HCT116 (cell line): ENCODE results near the gene RPL31. TPM values are rescaled to one million over a fixed set of nuclear protein-coding genes. Genes with fewer than 3 reads are reported as not detected.

ENCODE experiments used
- ATAC-seq: fragments of 200-7000 bp; cut with Tn5 transposase; 2 replicates; pipeline ENCODE4 v1.9.1; 2020; ENCODE audit warnings: mild to moderate bottlenecking, moderate library complexity
- BruUV-seq: library from RNA; stranded (reverse); fragments of 400-500 nt; replicated peaks from 2 replicates; lab custom pipeline; 2021; lab: Mats Ljungman, UMichigan
- CTCF ChIA-PET: fragments of 300-600 bp; sonication (Branson Sonifier 250); formaldehyde crosslinking; loops from one replicate; lab custom pipeline; 2021; ENCODE audit warnings: antibody characterized with exemption; lab: Charles Lee
- POLR2A ChIA-PET: fragments of 300-600, 350-600 bp; sonication (Branson Sonifier 250); formaldehyde crosslinking; loops from one replicate; lab custom pipeline; 2021; ENCODE audit warnings: antibody characterized with exemption; lab: Charles Lee
- RAD21 ChIA-PET, 2 experiments: fragments of 300-600 bp; sonication (Branson Sonifier 250); formaldehyde crosslinking; loops; one replicate each; lab custom pipeline; 2023; ENCODE audit warnings: low total read pairs in 2 of 2; ENCODE audit not compliant: uncharacterized antibody in 2 of 2, unreplicated experiment in 2 of 2, low non-redundant PET in 1 of 2; lab: Charles Lee
- DNase-seq: peaks from one replicate; pipeline ENCODE4 v3.0.0-alpha.2; 2010; ENCODE audit warnings: low read depth, low spot score
- H2AFZ ChIP-seq: fragments of 200-600 bp; shearing (Covaris generic), sonication (generic); 2 replicates; pipeline ENCODE4 v1.6.1; 2017; ENCODE audit warnings: low read depth, mixed run types, mixed read lengths, antibody characterized with exemption, low read length; ENCODE audit not compliant: poor library complexity, severe bottlenecking
- H3K27ac ChIP-seq: 2 replicates; pipeline ENCODE4 v1.5.1; 2012; ENCODE audit warnings: low read depth, low read length
- H3K27me3 ChIP-seq: fragments of 200-600 bp; sonication (generic); 2 replicates; pipeline ENCODE4 v1.6.1; 2016; ENCODE audit warnings: mixed run types, low read length, mixed read lengths; ENCODE audit not compliant: insufficient read depth
- H3K36me3 ChIP-seq, 2 experiments: fragments of 200-500 bp in 1 of 2; fragments of 200-600 bp in 1 of 2; sonication (Bioruptor generic) in 1 of 2; sonication (generic) in 1 of 2; 2 replicates each; pipeline versions ENCODE4 v1.5.1 to v1.6.1; 2014 to 2016; ENCODE audit warnings: low read length in 2 of 2, inconsistent platforms in 1 of 2, mixed read lengths in 1 of 2, mixed run types in 1 of 2; ENCODE audit not compliant: insufficient read depth in 2 of 2, control insufficient read depth in 1 of 2
- H3K4me1 ChIP-seq, 2 experiments: fragments of 200-600 bp in 1 of 2; sonication (generic) in 1 of 2; 2 replicates each; pipeline versions ENCODE4 v1.5.1 to v1.6.1; 2012 to 2017; ENCODE audit warnings: low read length in 2 of 2, inconsistent platforms in 1 of 2, mild to moderate bottlenecking in 1 of 2, mixed read lengths in 1 of 2, mixed run types in 1 of 2, moderate library complexity in 1 of 2; ENCODE audit not compliant: insufficient read depth in 2 of 2, control insufficient read depth in 1 of 2
- H3K4me2 ChIP-seq: fragments of 200-600 bp; sonication (generic); 2 replicates; pipeline ENCODE4 v1.6.1; 2017; ENCODE audit warnings: mixed run types, low read length, mixed read lengths
- H3K4me3 ChIP-seq, 2 experiments: fragments of 200-600 bp in 1 of 2; sonication (generic) in 1 of 2; replicated peaks in 1 of 2; 2 replicates each; pipeline ENCODE4 v1.5.1; 2011 to 2016; ENCODE audit warnings: low read length in 2 of 2, control low read depth in 1 of 2, low read depth in 1 of 2, mild to moderate bottlenecking in 1 of 2, mixed read lengths in 1 of 2, mixed run types in 1 of 2
- H3K79me2 ChIP-seq: fragments of 200-600 bp; sonication (generic); 2 replicates; pipeline ENCODE4 v1.6.1; 2017; ENCODE audit warnings: mild to moderate bottlenecking, mixed run types, low read length, moderate library complexity, mixed read lengths; ENCODE audit not compliant: insufficient read depth
- H3K9ac ChIP-seq: fragments of 200-600 bp; sonication (generic); 2 replicates; pipeline ENCODE4 v1.6.1; 2016; ENCODE audit warnings: low read length, mixed read lengths
- H3K9me2 ChIP-seq: fragments of 200-600 bp; sonication (generic), shearing (Covaris generic); 2 replicates; pipeline ENCODE4 v1.6.1; 2017; ENCODE audit warnings: mixed run types, mild to moderate bottlenecking, moderate library complexity; ENCODE audit not compliant: insufficient read depth
- H3K9me3 ChIP-seq, 2 experiments: fragments of 200-500 bp in 1 of 2; fragments of 200-600 bp in 1 of 2; sonication (Bioruptor generic) in 1 of 2; sonication (generic) in 1 of 2; 2 replicates each; pipeline ENCODE4 v1.6.1; 2014 to 2017; ENCODE audit warnings: low read length in 2 of 2, mixed read lengths in 2 of 2, inconsistent platforms in 1 of 2, low read depth in 1 of 2, mild to moderate bottlenecking in 1 of 2, mixed run types in 1 of 2, moderate library complexity in 1 of 2; ENCODE audit not compliant: control insufficient read depth in 1 of 2, insufficient read depth in 1 of 2
- H4K20me1 ChIP-seq: fragments of 200-600 bp; sonication (generic), shearing (Covaris generic); 2 replicates; pipeline ENCODE4 v1.6.1; 2017; ENCODE audit warnings: mixed run types, mild to moderate bottlenecking, moderate library complexity; ENCODE audit not compliant: insufficient read depth
- CBX3 ChIP-seq: IDR thresholded peaks from 2 replicates; pipeline ENCODE4 v1.6.1; 2012; ENCODE audit warnings: low read depth
- EGR1 ChIP-seq: IDR thresholded peaks from 2 replicates; pipeline ENCODE4 v1.6.1; 2012; ENCODE audit warnings: low read depth
- ELF1 ChIP-seq: IDR thresholded peaks from 2 replicates; pipeline ENCODE4 v1.6.1; 2012; ENCODE audit warnings: low read depth, borderline replicate concordance
- FOSL1 ChIP-seq: IDR thresholded peaks from 2 replicates; pipeline ENCODE4 v1.6.1; 2012; ENCODE audit warnings: low read depth
- POLR2AphosphoS5 ChIP-seq: IDR thresholded peaks from 2 replicates; pipeline ENCODE4 v1.6.1; 2011; ENCODE audit warnings: mild to moderate bottlenecking, low read depth, low read length, moderate library complexity
- RAD21 ChIP-seq: IDR thresholded peaks from 2 replicates; pipeline ENCODE4 v1.6.1; 2012; ENCODE audit warnings: low read depth, mild to moderate bottlenecking
- TCF7L2 ChIP-seq: IDR thresholded peaks from 2 replicates; pipeline ENCODE4 v1.7.0; 2011; ENCODE audit warnings: borderline replicate concordance, inconsistent platforms; ENCODE audit not compliant: insufficient read depth, insufficient read length; ENCODE audit errors: extremely low read depth
- YY1 ChIP-seq: IDR thresholded peaks from 2 replicates; pipeline ENCODE4 v1.6.1; 2011; ENCODE audit warnings: low read length, low read depth, moderate library complexity, mild to moderate bottlenecking; ENCODE audit not compliant: insufficient replicate concordance; ENCODE audit errors: extremely low read depth
- ZFX ChIP-seq: fragments of 450-650 bp; IDR thresholded peaks from 2 replicates; pipeline ENCODE4 v1.6.1; 2017
- intact Hi-C: fragments of 100-400 bp; cut with micrococcal nuclease; formaldehyde crosslinking; loops from 2 replicates; pipeline ENCODE4 v1.10.0; 2022
- total RNA-seq: library from RNA; stranded (reverse); gene quantifications from one replicate; pipeline ENCODE4 v1.2.1, GENCODE V29; 2021; ENCODE audit not compliant: unreplicated experiment
- TF ChIP-seq, protein P1 (sequence below): IDR thresholded peaks from 2 replicates; pipeline ENCODE4 v1.6.1; 2011; ENCODE audit warnings: mild to moderate bottlenecking, low read length, moderate library complexity; ENCODE audit not compliant: insufficient replicate concordance; ENCODE audit errors: extremely low read depth
- TF ChIP-seq, protein P2 (sequence below): IDR thresholded peaks from 2 replicates; pipeline ENCODE4 v1.6.1; 2012; ENCODE audit warnings: low read depth

Gene RPL31
- total RNA-seq, 1 experiment from 2014 or later: 1,340 TPM

DNA sequence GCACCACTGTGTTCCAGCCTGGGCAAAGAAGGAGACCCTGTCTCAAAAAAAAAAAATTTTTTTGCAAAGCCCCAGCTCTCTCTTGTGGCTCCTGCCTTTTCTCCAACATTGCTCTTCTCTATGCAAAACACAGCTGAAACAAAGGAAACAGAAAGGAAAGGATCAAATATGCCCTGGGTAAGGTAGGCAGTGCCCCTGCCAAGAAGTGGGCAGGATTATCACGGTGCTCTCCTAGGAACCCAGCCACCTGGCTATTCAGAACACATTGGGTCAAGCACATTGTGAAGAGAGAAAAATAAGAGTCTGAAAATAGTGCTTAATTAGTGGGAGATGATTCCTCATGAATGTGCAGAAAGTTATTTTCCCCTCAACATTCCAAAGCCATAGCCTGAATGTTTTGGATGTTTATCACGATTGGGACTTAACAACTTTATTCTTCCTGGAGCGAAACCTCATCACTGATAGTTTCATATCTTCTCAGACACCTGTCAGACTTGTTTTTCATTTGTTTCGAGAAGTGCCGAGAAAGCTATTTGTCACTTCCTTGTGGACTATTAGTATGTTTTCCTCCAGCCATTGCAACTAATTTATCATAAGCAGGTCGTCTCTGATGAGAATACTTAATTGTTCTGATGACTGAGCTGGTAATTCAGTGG, 42.7 kb upstream of the RPL31 start:
- H4K20me1 ChIP-seq: no peaks in the 10 kb centered on the region
- no peaks in the 10 kb centered on the region for H3K27me3 ChIP-seq
- ATAC-seq: no peak
- H2AFZ ChIP-seq: no peak overlapping the region
- intact Hi-C loops: no loop called here
- H3K9me3 ChIP-seq: no peaks in the 10 kb centered on the region
- ChIA-PET CTCF (no interaction called here), POLR2A (no interaction called here), RAD21 (no interaction called here)
- no peak overlapping the region for H3K4me2 ChIP-seq
- no peak for DNase-seq
- BruUV-seq: no TSS peak
- no peak overlapping the region for H3K4me3 ChIP-seq
- TF ChIP-seq RAD21 (no peak), TCF7L2 (no peak), ZFX (no peak), POLR2AphosphoS5 (no peak), YY1 (no peak), FOSL1 (no peak), CBX3 (no peak), EGR1 (no peak), ELF1 (no peak)
- TF ChIP-seq, protein P1, sequence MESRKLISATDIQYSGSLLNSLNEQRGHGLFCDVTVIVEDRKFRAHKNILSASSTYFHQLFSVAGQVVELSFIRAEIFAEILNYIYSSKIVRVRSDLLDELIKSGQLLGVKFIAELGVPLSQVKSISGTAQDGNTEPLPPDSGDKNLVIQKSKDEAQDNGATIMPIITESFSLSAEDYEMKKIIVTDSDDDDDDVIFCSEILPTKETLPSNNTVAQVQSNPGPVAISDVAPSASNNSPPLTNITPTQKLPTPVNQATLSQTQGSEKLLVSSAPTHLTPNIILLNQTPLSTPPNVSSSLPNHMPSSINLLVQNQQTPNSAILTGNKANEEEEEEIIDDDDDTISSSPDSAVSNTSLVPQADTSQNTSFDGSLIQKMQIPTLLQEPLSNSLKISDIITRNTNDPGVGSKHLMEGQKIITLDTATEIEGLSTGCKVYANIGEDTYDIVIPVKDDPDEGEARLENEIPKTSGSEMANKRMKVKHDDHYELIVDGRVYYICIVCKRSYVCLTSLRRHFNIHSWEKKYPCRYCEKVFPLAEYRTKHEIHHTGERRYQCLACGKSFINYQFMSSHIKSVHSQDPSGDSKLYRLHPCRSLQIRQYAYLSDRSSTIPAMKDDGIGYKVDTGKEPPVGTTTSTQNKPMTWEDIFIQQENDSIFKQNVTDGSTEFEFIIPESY: no peak
- TF ChIP-seq, protein P2, sequence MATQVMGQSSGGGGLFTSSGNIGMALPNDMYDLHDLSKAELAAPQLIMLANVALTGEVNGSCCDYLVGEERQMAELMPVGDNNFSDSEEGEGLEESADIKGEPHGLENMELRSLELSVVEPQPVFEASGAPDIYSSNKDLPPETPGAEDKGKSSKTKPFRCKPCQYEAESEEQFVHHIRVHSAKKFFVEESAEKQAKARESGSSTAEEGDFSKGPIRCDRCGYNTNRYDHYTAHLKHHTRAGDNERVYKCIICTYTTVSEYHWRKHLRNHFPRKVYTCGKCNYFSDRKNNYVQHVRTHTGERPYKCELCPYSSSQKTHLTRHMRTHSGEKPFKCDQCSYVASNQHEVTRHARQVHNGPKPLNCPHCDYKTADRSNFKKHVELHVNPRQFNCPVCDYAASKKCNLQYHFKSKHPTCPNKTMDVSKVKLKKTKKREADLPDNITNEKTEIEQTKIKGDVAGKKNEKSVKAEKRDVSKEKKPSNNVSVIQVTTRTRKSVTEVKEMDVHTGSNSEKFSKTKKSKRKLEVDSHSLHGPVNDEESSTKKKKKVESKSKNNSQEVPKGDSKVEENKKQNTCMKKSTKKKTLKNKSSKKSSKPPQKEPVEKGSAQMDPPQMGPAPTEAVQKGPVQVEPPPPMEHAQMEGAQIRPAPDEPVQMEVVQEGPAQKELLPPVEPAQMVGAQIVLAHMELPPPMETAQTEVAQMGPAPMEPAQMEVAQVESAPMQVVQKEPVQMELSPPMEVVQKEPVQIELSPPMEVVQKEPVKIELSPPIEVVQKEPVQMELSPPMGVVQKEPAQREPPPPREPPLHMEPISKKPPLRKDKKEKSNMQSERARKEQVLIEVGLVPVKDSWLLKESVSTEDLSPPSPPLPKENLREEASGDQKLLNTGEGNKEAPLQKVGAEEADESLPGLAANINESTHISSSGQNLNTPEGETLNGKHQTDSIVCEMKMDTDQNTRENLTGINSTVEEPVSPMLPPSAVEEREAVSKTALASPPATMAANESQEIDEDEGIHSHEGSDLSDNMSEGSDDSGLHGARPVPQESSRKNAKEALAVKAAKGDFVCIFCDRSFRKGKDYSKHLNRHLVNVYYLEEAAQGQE: no peak
- H3K9ac ChIP-seq: no peak overlapping the region
- H3K4me1 ChIP-seq: no peaks in the 10 kb centered on the region
- no peak overlapping the region for H3K27ac ChIP-seq
- H3K36me3 ChIP-seq: no peaks in the 10 kb centered on the region
- H3K79me2 ChIP-seq: no peaks in the 10 kb centered on the region
- no peaks in the 10 kb centered on the region for H3K9me2 ChIP-seq
